ENCODE measurements around the gene WBP1L. TPM values are rescaled to one million over a fixed set of nuclear protein-coding genes. Genes with fewer than 3 reads are reported as not detected.
"Not testable (repeated sequence)": the region's sequence is repeated elsewhere in the genome, so short reads cannot be mapped to it uniquely, and the experiment has no call there.

The WBP1L gene
- total RNA-seq, 6 experiments from 2014 or later: 34.9 to 40.7 (median 38.6) TPM

DNA sequence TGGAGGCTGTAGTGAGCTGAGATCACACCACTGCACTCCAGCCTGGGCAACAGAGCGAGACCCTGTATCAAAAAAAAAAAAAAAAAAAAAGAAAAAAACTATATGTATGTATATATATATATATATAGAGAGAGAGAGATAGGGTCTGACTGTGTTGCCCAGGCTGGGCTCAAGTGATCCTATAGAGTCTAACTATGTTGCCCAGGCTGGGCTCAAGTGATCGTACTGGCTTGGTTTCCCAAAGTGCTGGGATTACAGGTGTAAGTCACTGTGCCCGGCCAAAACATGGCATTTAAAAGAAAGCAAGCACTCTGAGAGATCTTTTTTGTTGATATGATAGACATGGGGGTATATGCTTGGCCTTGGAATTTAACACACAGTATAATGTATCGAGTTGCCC, 73.4 kb downstream of the WBP1L start:
- H3K4me3 Mint-ChIP-seq: no peak overlapping the region
- H3K4me1 Mint-ChIP-seq (ENCODE audit: low read depth): peaks cover 17% of the 10 kb centered on the region
- no peak for DNase-seq
- no peaks in the 10 kb centered on the region for H3K9me3 Mint-ChIP-seq
- H3K27ac Mint-ChIP-seq: peak overlapping the region; percentile 45
- peaks cover 20% of the 10 kb centered on the region for H3K36me3 Mint-ChIP-seq (ENCODE audit: low read depth)
- peaks cover 3% of the 10 kb centered on the region; the same call in 1 of the 2 replicates for H3K27me3 Mint-ChIP-seq (ENCODE audit: insufficient read depth)
- TF ChIP-seq, protein P1, sequence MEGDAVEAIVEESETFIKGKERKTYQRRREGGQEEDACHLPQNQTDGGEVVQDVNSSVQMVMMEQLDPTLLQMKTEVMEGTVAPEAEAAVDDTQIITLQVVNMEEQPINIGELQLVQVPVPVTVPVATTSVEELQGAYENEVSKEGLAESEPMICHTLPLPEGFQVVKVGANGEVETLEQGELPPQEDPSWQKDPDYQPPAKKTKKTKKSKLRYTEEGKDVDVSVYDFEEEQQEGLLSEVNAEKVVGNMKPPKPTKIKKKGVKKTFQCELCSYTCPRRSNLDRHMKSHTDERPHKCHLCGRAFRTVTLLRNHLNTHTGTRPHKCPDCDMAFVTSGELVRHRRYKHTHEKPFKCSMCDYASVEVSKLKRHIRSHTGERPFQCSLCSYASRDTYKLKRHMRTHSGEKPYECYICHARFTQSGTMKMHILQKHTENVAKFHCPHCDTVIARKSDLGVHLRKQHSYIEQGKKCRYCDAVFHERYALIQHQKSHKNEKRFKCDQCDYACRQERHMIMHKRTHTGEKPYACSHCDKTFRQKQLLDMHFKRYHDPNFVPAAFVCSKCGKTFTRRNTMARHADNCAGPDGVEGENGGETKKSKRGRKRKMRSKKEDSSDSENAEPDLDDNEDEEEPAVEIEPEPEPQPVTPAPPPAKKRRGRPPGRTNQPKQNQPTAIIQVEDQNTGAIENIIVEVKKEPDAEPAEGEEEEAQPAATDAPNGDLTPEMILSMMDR (IDR thresholded peaks at IDR 0.05): no peak

DNA sequence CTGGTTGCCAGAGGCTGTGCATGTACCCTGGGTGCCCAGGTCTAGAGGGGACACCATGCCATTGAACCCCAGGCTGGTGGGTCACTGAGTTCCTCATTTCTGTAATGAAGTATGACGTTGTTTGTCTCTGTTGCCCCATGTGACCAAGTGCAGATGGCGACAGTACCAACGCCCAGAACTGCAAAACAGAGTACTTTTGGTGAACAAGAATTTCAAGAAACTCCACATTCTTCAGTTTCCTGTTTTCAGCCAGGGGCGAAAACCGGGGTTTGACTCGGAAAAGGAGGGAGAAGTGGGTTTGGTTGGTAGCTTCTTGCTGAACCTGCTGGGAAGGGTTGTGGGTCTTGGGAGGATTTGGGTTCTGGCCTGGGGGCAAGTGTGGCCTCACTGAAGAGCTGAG, 75.3 kb downstream of the WBP1L start:
- TF ChIP-seq, protein P1 (IDR thresholded peaks at IDR 0.05): no peak
- no peak overlapping the region for H3K4me3 Mint-ChIP-seq
- peaks cover 17% of the 10 kb centered on the region for H3K4me1 Mint-ChIP-seq (ENCODE audit: low read depth)
- H3K36me3 Mint-ChIP-seq (ENCODE audit: low read depth): peaks cover 9% of the 10 kb centered on the region
- H3K9me3 Mint-ChIP-seq: no peaks in the 10 kb centered on the region
- peaks cover 9% of the 10 kb centered on the region; the same call in 1 of the 2 replicates for H3K27me3 Mint-ChIP-seq (ENCODE audit: insufficient read depth)
- H3K27ac Mint-ChIP-seq: no peak overlapping the region
- no peak for DNase-seq

DNA sequence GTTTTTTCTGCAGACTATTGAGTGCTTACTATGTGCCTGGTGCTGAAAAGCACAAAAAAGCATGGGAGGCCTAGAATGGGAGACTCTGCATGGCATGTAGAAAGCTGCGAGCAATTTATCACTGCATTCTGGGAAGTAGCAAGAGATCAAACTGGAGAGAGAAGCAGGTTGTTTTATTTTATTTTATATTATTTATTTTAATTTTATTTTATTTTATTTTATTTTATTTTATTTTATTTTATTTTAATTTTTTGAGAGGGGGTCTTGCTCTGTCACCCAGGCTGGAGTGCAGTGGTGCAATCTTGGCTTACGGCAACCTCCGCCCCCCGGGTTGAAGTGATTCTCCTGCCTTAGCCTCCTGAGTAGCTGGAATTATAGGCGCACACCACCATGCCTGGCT, 76.3 kb downstream of the WBP1L start:
- DNase-seq, H3K27ac Mint-ChIP-seq: not testable (repeated sequence)
- H3K4me1 Mint-ChIP-seq (ENCODE audit: low read depth): peaks cover 15% of the 10 kb centered on the region

GRCh38 chr10:102822222-102822621, 78.5 kb downstream of the WBP1L start:
- Mint-ChIP-seq H3K27ac (no peak overlapping the region), H3K27me3 (ENCODE audit: insufficient read depth) (peaks cover 7% of the 10 kb centered on the region; the same call in 1 of the 2 replicates), H3K36me3 (ENCODE audit: low read depth) (no peaks in the 10 kb centered on the region), H3K9me3 (no peaks in the 10 kb centered on the region), H3K4me1 (ENCODE audit: low read depth) (no peaks in the 10 kb centered on the region), H3K4me3 (no peak overlapping the region)
- no peak for DNase-seq
- TF ChIP-seq, protein P1 (IDR thresholded peaks at IDR 0.05): no peak

More for the DNA sequence above, 76.3 kb downstream of the WBP1L start:
- not testable (repeated sequence) for H3K27me3 Mint-ChIP-seq (ENCODE audit: insufficient read depth); H3K4me3 Mint-ChIP-seq; H3K36me3 Mint-ChIP-seq (ENCODE audit: low read depth); H3K9me3 Mint-ChIP-seq

DNA sequence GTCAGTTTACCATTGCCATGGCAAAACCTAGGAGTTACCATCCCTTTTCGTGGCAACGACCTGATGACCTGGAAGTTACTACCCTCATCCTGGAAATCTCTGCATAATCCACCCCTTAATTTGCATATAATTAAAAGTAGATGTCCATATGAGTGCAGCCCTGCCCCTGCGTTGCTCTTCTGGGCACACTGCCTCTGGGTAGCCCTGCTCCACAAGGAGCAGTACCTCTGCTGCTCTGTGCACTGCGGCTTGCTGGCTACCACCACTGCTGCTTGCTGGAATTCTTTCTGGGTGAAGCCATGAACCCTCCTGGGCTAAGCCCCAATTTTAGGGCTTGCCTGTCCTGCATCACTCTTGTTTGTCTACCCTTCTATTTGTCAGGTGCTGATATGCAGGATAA, 80.9 kb downstream of the WBP1L start:
- H3K27me3 Mint-ChIP-seq (ENCODE audit: insufficient read depth): peaks cover 5% of the 10 kb centered on the region; the same call in 1 of the 2 replicates

GRCh38 chr10:102826148-102826796, 82.5 kb downstream of the WBP1L start:
- no peaks in the 10 kb centered on the region for H3K9me3 Mint-ChIP-seq
- H3K36me3 Mint-ChIP-seq (ENCODE audit: low read depth): no peaks in the 10 kb centered on the region
- H3K4me3 Mint-ChIP-seq: no peak overlapping the region
- no peak for DNase-seq
- H3K4me1 Mint-ChIP-seq (ENCODE audit: low read depth): peaks cover under 1% of the 10 kb centered on the region; the same call in 1 of the 2 replicates
- H3K27me3 Mint-ChIP-seq (ENCODE audit: insufficient read depth): peaks cover 7% of the 10 kb centered on the region; the same call in 1 of the 2 replicates
- TF ChIP-seq, protein P1 (IDR thresholded peaks at IDR 0.05): no peak
- no peak overlapping the region for H3K27ac Mint-ChIP-seq

More for the DNA sequence above, 80.9 kb downstream of the WBP1L start:
- no peaks in the 10 kb centered on the region for H3K4me1 Mint-ChIP-seq (ENCODE audit: low read depth)
- H3K4me3 Mint-ChIP-seq: no peak overlapping the region
- TF ChIP-seq, protein P1 (IDR thresholded peaks at IDR 0.05): no peak
- H3K9me3 Mint-ChIP-seq: no peaks in the 10 kb centered on the region
- H3K36me3 Mint-ChIP-seq (ENCODE audit: low read depth): no peaks in the 10 kb centered on the region
- no peak overlapping the region for H3K27ac Mint-ChIP-seq
- DNase-seq: no peak

Data from HFFc6 (cell line).